ENCODE results near the gene NET1.

GRCh38 chr10:5442065-5442989, 30.0 kb downstream of the NET1 start:
- TF ChIP-seq POLR2A (IDR thresholded peaks at IDR 0.05) (no peak), CTCF (IDR thresholded peaks at IDR 0.05) (peak; percentile 68 to 82 (median 78))
